LNCAP (cell line): ENCODE results near the gene RING1.

Source experiments
- CTCF ChIP-seq: fragments of 450-650 bp; IDR thresholded peaks from 2 replicates; pipeline ENCODE4 v1.5.1; 2017; ENCODE audit warnings: mild to moderate bottlenecking

The RING1 gene

GRCh38 chr6:33165581-33166258 is 42.6 kb upstream of the RING1 start:
- TF ChIP-seq CTCF, result no peak

DNA sequence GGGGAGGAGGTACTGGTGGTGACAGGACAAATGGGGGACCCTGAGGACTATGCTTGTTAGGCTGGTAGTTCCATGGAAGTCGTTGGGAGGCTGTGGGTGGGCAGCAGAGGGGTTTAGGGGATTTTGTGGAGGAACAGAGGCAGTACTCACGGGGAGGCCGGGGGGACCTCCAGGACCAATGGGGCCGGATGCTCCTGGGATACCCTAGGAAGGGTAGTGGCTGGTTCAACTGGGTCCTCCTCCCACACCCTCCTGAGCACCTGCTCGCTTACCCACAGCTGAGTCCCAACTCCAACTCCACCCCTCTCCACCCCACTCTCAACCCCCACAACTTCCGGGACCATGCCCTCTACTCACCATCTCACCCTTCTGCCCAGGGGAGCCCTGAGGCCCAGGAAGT is 41.9 kb upstream of the RING1 start:
- no peak for TF ChIP-seq CTCF

GRCh38 chr6:33166811-33167210 is 41.5 kb upstream of the RING1 start:
- TF ChIP-seq CTCF, result no peak

GRCh38 chr6:33167374-33168283 is 40.7 kb upstream of the RING1 start:
- no peak for TF ChIP-seq CTCF

- TF ChIP-seq CTCF, result no peak
These were observed 40.1 kb upstream of the RING1 start for GRCh38 chr6:33168284-33168601.

- no peak for TF ChIP-seq CTCF
These were observed 39.7 kb upstream of the RING1 start for GRCh38 chr6:33168639-33169038.

- TF ChIP-seq CTCF, result no peak
These were observed 38.8 kb upstream of the RING1 start for GRCh38 chr6:33169291-33170175.
